OCI-LY3 (cell line): ENCODE measurements around the gene MTA1.

Experiments
- H2AFZ ChIP-seq: fragments of 200-600, 300-600 bp; shearing (Covaris generic); 2 replicates; pipeline ENCODE4 v1.6.0; 2014; ENCODE audit warnings: antibody characterized with exemption, low read depth, low read length
- H3K27ac ChIP-seq: fragments of 200-600, 300-600 bp; sonication (generic); 2 replicates; pipeline ENCODE4 v1.5.1; 2014; ENCODE audit warnings: mild to moderate bottlenecking, low read length, moderate library complexity, mixed read lengths
- H3K27me3 ChIP-seq: fragments of 200-600, 300-600 bp; sonication (generic); 2 replicates; pipeline ENCODE4 v1.6.1; 2014; ENCODE audit warnings: low read depth, low read length, mixed read lengths
- H3K36me3 ChIP-seq: fragments of 200-600, 300-600 bp; sonication (generic); replicated peaks from 2 replicates; pipeline ENCODE3; 2014; ENCODE audit warnings: low read depth, low read length, mixed read lengths
- H3K4me1 ChIP-seq: fragments of 300-600, 200-600 bp; sonication (generic); 2 replicates; pipeline ENCODE4 v1.6.1; 2014; ENCODE audit warnings: low read length, mixed read lengths
- H3K4me2 ChIP-seq: fragments of 200-600, 300-600 bp; sonication (generic); 2 replicates; pipeline ENCODE4 v1.6.1; 2014; ENCODE audit warnings: low read length, mixed read lengths
- H3K4me3 ChIP-seq: fragments of 300-600, 200-600 bp; sonication (generic); 2 replicates; pipeline ENCODE4 v1.5.1; 2014; ENCODE audit warnings: antibody characterized with exemption, mild to moderate bottlenecking, low read length, moderate library complexity
- H3K79me2 ChIP-seq: fragments of 300-600, 200-600 bp; shearing (Covaris generic); 2 replicates; pipeline ENCODE4 v1.6.1; 2014; ENCODE audit warnings: mild to moderate bottlenecking, low read length, mixed read lengths
- H3K9ac ChIP-seq: fragments of 300-600, 200-600 bp; shearing (Covaris generic); 2 replicates; pipeline ENCODE4 v1.6.0; 2014; ENCODE audit warnings: mild to moderate bottlenecking, low read length, moderate library complexity
- H3K9me3 ChIP-seq: fragments of 200-600, 300-600 bp; shearing (Covaris generic); 2 replicates; pipeline ENCODE4 v1.6.1; 2014; ENCODE audit warnings: low read length, mixed read lengths; ENCODE audit not compliant: insufficient read depth
- H4K20me1 ChIP-seq: fragments of 200-600, 300-600 bp; sonication (generic); 2 replicates; pipeline ENCODE4 v1.6.1; 2016; ENCODE audit warnings: low read length, mixed read lengths; ENCODE audit not compliant: insufficient read depth
- CTCF ChIP-seq: fragments of 200-600, 300-600 bp; sonication (generic); IDR thresholded peaks from 2 replicates; pipeline ENCODE4 v1.5.1; 2014; ENCODE audit warnings: antibody characterized with exemption, low read length, low read depth
- EZH2phosphoT487 ChIP-seq: fragments of 200-600 bp; shearing (Covaris generic); IDR thresholded peaks from 2 replicates; pipeline ENCODE4 v1.6.1; 2018; ENCODE audit warnings: antibody characterized with exemption, mixed run types, low read depth

MTA1 gene

GRCh38 chr14:105508069-105508468, 88.4 kb downstream of the MTA1 start:
- Histone ChIP-seq H3K27ac (no peak overlapping the region), H3K4me1 (no peaks in the 10 kb centered on the region), H3K36me3 (no peaks in the 10 kb centered on the region), H3K27me3 (peaks cover 4% of the 10 kb centered on the region; the same call in 1 of the 2 replicates), H3K4me3 (no peak overlapping the region), H4K20me1 (no peaks in the 10 kb centered on the region), H3K9ac (no peak overlapping the region), H3K9me3 (no peaks in the 10 kb centered on the region), H2AFZ (no peak overlapping the region), H3K4me2 (no peak overlapping the region), H3K79me2 (no peaks in the 10 kb centered on the region)
- no peak for TF ChIP-seq CTCF
- no peak for TF ChIP-seq EZH2phosphoT487

GRCh38 chr14:105508601-105509000, 89.0 kb downstream of the MTA1 start:
- Histone ChIP-seq H3K9me3 (no peaks in the 10 kb centered on the region), H4K20me1 (no peaks in the 10 kb centered on the region), H3K36me3 (no peaks in the 10 kb centered on the region), H3K79me2 (no peaks in the 10 kb centered on the region), H3K4me1 (no peaks in the 10 kb centered on the region), H3K9ac (no peak overlapping the region), H2AFZ (no peak overlapping the region), H3K4me3 (no peak overlapping the region), H3K27ac (no peak overlapping the region), H3K27me3 (peaks cover 4% of the 10 kb centered on the region; the same call in 1 of the 2 replicates), H3K4me2 (no peak overlapping the region)
- no peak for TF ChIP-seq CTCF
- TF ChIP-seq EZH2phosphoT487 = no peak

GRCh38 chr14:105517096-105517495, 97.5 kb downstream of the MTA1 start:
- Histone ChIP-seq H3K36me3 (no peaks in the 10 kb centered on the region), H3K27me3 (peaks cover 17% of the 10 kb centered on the region), H3K9ac (no peak overlapping the region), H3K27ac (no peak overlapping the region), H3K4me2 (no peak overlapping the region), H3K4me1 (peaks cover 5% of the 10 kb centered on the region), H3K79me2 (no peaks in the 10 kb centered on the region), H3K9me3 (no peaks in the 10 kb centered on the region), H2AFZ (no peak overlapping the region), H4K20me1 (no peaks in the 10 kb centered on the region), H3K4me3 (no peak overlapping the region)
- TF ChIP-seq CTCF (no peak), EZH2phosphoT487 (no peak)

GRCh38 chr14:105519946-105520698, 100.5 kb downstream of the MTA1 start:
- Histone ChIP-seq H3K36me3 (no peaks in the 10 kb centered on the region), H3K4me3 (no peak overlapping the region), H3K9ac (no peak overlapping the region), H3K4me2 (no peak overlapping the region), H3K9me3 (no peaks in the 10 kb centered on the region), H2AFZ (no peak overlapping the region), H3K27ac (no peak overlapping the region), H3K79me2 (no peaks in the 10 kb centered on the region), H3K27me3 (peaks cover 27% of the 10 kb centered on the region), H4K20me1 (no peaks in the 10 kb centered on the region), H3K4me1 (peaks cover 5% of the 10 kb centered on the region)
- no peak for TF ChIP-seq EZH2phosphoT487
- TF ChIP-seq CTCF = no peak
